Gastrocnemius medialis (tissue), 4 donors: ENCODE measurements around the gene PDE9A. TPM values are rescaled to one million over a fixed set of nuclear protein-coding genes. Genes with fewer than 3 reads are reported as not detected.

Source experiments
- ATAC-seq, 2 donors: fragments of 150-250 bp; one replicate each; pipeline ENCODE4 v1.9.1; 2016
- DNase-seq, 2 donors: peaks; one replicate each; pipeline ENCODE4 v3.0.0-alpha.2; 2019
- H3K27ac ChIP-seq, 4 donors: fragments of 200-600 bp; sonication (generic); 1 replicate in 1 of 4; 2 replicates in 3 of 4; pipeline ENCODE4 v1.5.1; 2016 to 2018; ENCODE audit warnings: mild to moderate bottlenecking in 2 of 4, moderate library complexity in 1 of 4
- H3K27me3 ChIP-seq, 3 donors: fragments of 200-600 bp; sonication (generic) in 2 of 3; 1 replicate in 1 of 3; 2 replicates in 2 of 3; pipeline versions ENCODE4 v1.5.1 to v1.6.0; 2016 to 2019; ENCODE audit warnings: mild to moderate bottlenecking in 1 of 3, moderate library complexity in 1 of 3
- H3K36me3 ChIP-seq, 2 donors: fragments of 200-600 bp; sonication (generic) in 1 of 2; one replicate each; pipeline ENCODE4 v1.5.1; 2017 to 2018
- H3K4me1 ChIP-seq, 2 donors: fragments of 200-600 bp; sonication (generic) in 1 of 2; one replicate each; pipeline ENCODE4 v1.5.1; 2016 to 2017; ENCODE audit warnings: mild to moderate bottlenecking in 2 of 2
- H3K4me3 ChIP-seq, 4 donors: fragments of 200-600 bp; sonication (generic) in 3 of 4; 1 replicate in 1 of 4; 2 replicates in 3 of 4; pipeline ENCODE4 v1.5.1; 2016 to 2019; ENCODE audit warnings: mild to moderate bottlenecking in 2 of 4
- H3K9me3 ChIP-seq, 3 donors: fragments of 200-600 bp; sonication (generic) in 2 of 3; 1 replicate in 1 of 3; 2 replicates in 2 of 3; pipeline ENCODE4 v1.5.1; 2016 to 2019
- POLR2A ChIP-seq, 2 donors: fragments of 450-650 bp; IDR thresholded peaks; one replicate each; pipeline ENCODE4 v1.6.1; 2017; ENCODE audit warnings: antibody characterized with exemption in 2 of 2, mild to moderate bottlenecking in 2 of 2, moderate library complexity in 2 of 2
- in situ Hi-C, 4 donors: fragments of 200-750 bp; cut with MboI; loops; one replicate each; pipeline versions ENCODE4 v1.15.0 to v1.8.0; 2017; ENCODE audit warnings: low sequenced_read_pairs in 4 of 4
- intact Hi-C: fragments of 100-400 bp; cut with DNase I; formaldehyde crosslinking; loops from one replicate; pipeline ENCODE4 v1.15.1; 2023; ENCODE audit warnings: low total_unique reads
- total RNA-seq, 4 donors: library from RNA; depleted of rRNA; stranded (reverse); fragments of >200 nt; gene quantifications; one replicate each; pipeline versions ENCODE4 v1.1.0 to v1.2.3, GENCODE V29; 2016
- TF ChIP-seq, protein P1 (sequence below), 5 experiments: fragments of 450-650 bp in 3 of 5; fragments of 200-600 bp in 2 of 5; sonication (generic) in 2 of 5; IDR thresholded peaks in 4 of 5; conservative IDR thresholded peaks in 1 of 5; 1 replicate in 4 of 5; 2 replicates in 1 of 5; pipeline ENCODE4 v1.5.1; 2016 to 2019; ENCODE audit warnings: antibody characterized with exemption in 5 of 5, mild to moderate bottlenecking in 3 of 5, moderate library complexity in 3 of 5

PDE9A gene
- total RNA-seq, 4 donors from 2014 or later, result 1.4 to 4.5 (median 1.8) TPM

DNA sequence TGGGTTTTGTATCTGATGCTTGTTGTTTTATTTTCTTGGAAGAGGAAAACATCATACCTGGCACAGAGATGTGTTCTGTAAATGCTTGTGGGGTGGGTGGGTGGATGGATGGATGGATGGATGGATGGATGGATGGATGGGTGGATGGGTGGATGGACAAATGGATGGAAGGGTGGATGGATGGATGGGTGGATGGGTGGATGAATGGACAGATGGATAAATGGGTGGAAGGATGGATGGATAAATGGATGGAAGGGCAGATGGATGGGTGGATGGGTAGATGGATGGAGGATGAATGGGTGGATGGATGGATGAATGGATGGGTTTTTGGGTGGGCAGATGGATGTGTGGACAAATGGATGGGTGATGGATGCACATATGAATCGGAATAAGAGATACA is 111.5 kb downstream of the PDE9A start:
- no peaks in the 10 kb centered on the region for H3K4me1 ChIP-seq
- H3K27ac ChIP-seq, result no peak overlapping the region
- H3K27me3 ChIP-seq, result no peaks in the 10 kb centered on the region
- in situ Hi-C loops (no loop called here), intact Hi-C loops (no loop called here)
- no peaks in the 10 kb centered on the region for H3K9me3 ChIP-seq
- H3K4me3 ChIP-seq, result no peak overlapping the region
- TF ChIP-seq POLR2A (IDR thresholded peaks at IDR 0.05), result no peak
- TF ChIP-seq, protein P1, sequence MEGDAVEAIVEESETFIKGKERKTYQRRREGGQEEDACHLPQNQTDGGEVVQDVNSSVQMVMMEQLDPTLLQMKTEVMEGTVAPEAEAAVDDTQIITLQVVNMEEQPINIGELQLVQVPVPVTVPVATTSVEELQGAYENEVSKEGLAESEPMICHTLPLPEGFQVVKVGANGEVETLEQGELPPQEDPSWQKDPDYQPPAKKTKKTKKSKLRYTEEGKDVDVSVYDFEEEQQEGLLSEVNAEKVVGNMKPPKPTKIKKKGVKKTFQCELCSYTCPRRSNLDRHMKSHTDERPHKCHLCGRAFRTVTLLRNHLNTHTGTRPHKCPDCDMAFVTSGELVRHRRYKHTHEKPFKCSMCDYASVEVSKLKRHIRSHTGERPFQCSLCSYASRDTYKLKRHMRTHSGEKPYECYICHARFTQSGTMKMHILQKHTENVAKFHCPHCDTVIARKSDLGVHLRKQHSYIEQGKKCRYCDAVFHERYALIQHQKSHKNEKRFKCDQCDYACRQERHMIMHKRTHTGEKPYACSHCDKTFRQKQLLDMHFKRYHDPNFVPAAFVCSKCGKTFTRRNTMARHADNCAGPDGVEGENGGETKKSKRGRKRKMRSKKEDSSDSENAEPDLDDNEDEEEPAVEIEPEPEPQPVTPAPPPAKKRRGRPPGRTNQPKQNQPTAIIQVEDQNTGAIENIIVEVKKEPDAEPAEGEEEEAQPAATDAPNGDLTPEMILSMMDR (IDR thresholded peaks at IDR 0.05 in 4 of 5, conservative IDR thresholded peaks at IDR 0.05 in 1 of 5), result no peak
- DNase-seq, result no peak
- no peak for ATAC-seq
- H3K36me3 ChIP-seq, result no peaks in the 10 kb centered on the region

DNA sequence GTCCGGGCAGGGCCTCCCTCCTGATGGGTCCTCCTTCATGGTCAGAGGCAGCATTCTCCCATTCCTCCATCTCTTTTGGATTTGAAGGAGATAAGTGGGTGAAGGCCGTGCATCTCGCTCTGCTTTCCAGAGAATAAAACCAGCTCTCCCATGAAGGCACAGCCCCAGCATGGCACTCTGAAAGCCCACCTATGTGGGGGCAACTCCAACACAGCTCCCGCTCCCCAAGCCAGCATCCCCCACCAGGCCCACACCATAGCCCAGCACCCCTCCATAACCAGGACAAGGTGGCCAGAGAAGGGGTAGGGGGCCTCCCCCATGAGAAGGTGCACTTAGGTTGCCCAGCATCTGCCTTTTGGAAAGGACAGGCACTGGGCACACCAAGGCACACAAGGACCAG is 112.2 kb downstream of the PDE9A start:
- no peaks in the 10 kb centered on the region for H3K27me3 ChIP-seq
- in situ Hi-C loops (no loop called here), intact Hi-C loops (no loop called here)
- no peaks in the 10 kb centered on the region for H3K4me1 ChIP-seq
- ATAC-seq (no peak), DNase-seq (no peak)
- H3K36me3 ChIP-seq, result no peaks in the 10 kb centered on the region
- no peak overlapping the region for H3K4me3 ChIP-seq
- TF ChIP-seq POLR2A (IDR thresholded peaks at IDR 0.05), result no peak
- TF ChIP-seq, protein P1 (IDR thresholded peaks at IDR 0.05 in 4 of 5, conservative IDR thresholded peaks at IDR 0.05 in 1 of 5), result no peak
- no peaks in the 10 kb centered on the region for H3K9me3 ChIP-seq
- H3K27ac ChIP-seq, result no peak overlapping the region

DNA sequence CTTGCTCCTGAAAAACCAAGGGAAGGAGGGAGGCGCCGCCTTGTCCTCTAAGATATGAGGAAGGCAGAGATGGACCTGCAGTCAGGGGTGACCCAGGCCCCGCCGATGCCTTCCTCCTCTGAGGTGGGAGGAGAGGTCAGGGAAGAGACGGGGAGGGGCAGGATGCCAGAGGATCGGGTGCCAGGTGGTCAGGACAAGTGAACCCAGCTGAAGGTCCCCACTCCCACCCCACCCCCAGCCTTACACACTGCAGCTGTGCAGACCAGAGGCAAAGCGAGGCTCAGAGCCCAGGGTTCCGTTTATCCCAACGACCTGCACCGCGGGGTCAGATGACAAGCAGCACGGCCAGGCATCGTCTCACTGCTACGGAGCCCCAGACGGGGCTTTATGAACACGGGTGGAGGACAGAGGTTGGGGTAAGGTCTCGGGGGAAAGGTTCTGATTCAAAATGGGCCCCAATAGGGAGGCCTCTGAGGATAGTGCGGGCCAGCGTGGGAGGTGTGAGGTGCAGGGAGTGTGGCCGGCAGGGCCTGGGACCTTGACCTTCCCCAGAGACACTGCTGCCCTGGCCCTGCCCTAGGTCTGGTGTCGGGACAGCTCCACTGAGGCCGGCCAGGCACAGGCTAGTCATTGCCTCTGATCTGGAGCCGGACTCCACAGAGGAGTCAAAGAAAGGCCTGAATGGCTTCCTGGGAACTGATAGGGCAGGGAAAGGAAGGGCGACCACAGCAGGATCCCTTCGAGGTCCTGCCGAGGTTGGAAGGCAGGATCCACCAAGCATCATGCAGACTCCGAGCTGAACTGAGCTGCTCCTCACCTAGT is 113.5 kb downstream of the PDE9A start:
- no peaks in the 10 kb centered on the region for H3K36me3 ChIP-seq
- no peak for TF ChIP-seq POLR2A (IDR thresholded peaks at IDR 0.05)
- TF ChIP-seq, protein P1 (IDR thresholded peaks at IDR 0.05 in 4 of 5, conservative IDR thresholded peaks at IDR 0.05 in 1 of 5), result no peak
- no peak overlapping the region for H3K27ac ChIP-seq
- no peaks in the 10 kb centered on the region for H3K9me3 ChIP-seq
- intact Hi-C loops (no loop called here), in situ Hi-C loops (no loop called here)
- no peak for ATAC-seq
- DNase-seq, result no peak
- no peaks in the 10 kb centered on the region for H3K4me1 ChIP-seq
- H3K27me3 ChIP-seq, result no peaks in the 10 kb centered on the region
- H3K4me3 ChIP-seq, result no peak overlapping the region

DNA sequence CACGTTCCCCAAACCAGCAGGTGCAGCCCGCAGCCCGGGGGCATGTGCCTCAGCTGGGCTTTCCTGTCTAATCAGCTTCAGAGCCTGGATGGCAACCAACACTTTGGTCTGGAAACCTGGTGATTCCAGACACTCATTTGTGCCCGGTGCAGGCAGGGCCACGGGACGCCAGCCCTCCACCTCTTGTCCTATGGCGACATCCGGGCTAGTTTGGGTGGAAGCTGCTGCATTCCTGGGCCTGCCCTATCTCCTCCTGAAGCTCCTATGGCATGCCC is 114.1 kb downstream of the PDE9A start:
- Histone ChIP-seq H3K9me3 (no peaks in the 10 kb centered on the region), H3K27me3 (no peaks in the 10 kb centered on the region), H3K36me3 (no peaks in the 10 kb centered on the region), H3K27ac (no peak overlapping the region), H3K4me1 (no peaks in the 10 kb centered on the region), H3K4me3 (no peak overlapping the region)
- intact Hi-C loops, result no loop called here
- DNase-seq, result no peak
- ATAC-seq, result no peak
- TF ChIP-seq, protein P1 (IDR thresholded peaks at IDR 0.05 in 4 of 5, conservative IDR thresholded peaks at IDR 0.05 in 1 of 5), result no peak
- no peak for TF ChIP-seq POLR2A (IDR thresholded peaks at IDR 0.05)
- in situ Hi-C loops, result no loop called here
